IPS-NIHi7 (cell line): Measurements from ENCODE around the gene LTB.
"Not testable (repeated sequence)": the region's sequence is repeated elsewhere in the genome, so short reads cannot be mapped to it uniquely, and the experiment has no call there.

Experiments
- DNase-seq: peaks from one replicate; pipeline ENCODE4 v3.0.0; 2012; ENCODE audit warnings: mixed read lengths; ENCODE audit errors: extremely low spot score

Gene LTB

GRCh38 chr6:31609519-31610406 lies 27.5 kb upstream of the LTB start:
- DNase-seq, result no peak

GRCh38 chr6:31607317-31607716 lies 25.1 kb upstream of the LTB start:
- no peak for DNase-seq

- no peak for DNase-seq
Observed at GRCh38 chr6:31597006-31597405, 14.8 kb upstream of the LTB start.

- no peak for DNase-seq
Observed at GRCh38 chr6:31592396-31592771, 10.2 kb upstream of the LTB start.

GRCh38 chr6:31590691-31591090 lies 8.5 kb upstream of the LTB start:
- not testable (repeated sequence) for DNase-seq

GRCh38 chr6:31588871-31589650 lies 6.8 kb upstream of the LTB start:
- no peak for DNase-seq

- no peak for DNase-seq
Observed at GRCh38 chr6:31587791-31588777, 5.9 kb upstream of the LTB start.

- no peak for DNase-seq
Observed at GRCh38 chr6:31586599-31587281, 4.5 kb upstream of the LTB start.

GRCh38 chr6:31586008-31586407 lies 3.8 kb upstream of the LTB start, which contains the start of gene LST1:
Gene LST1 (plus strand): TSS chr6:31586277. CDS start chr6:31587300, 1,023 bp downstream.
- no peak for DNase-seq

- peak; percentile 70 for DNase-seq
Observed at GRCh38 chr6:31585491-31585890, 3.3 kb upstream of the LTB start.

- DNase-seq, result no peak
Observed at GRCh38 chr6:31581434-31582229, 592 bp downstream of the LTB start.

GRCh38 chr6:31580807-31581433 lies 1.3 kb downstream of the LTB start:
- DNase-seq, result peak; percentile 91

- DNase-seq, result no peak
Observed at GRCh38 chr6:31580438-31580740, 1.8 kb downstream of the LTB start.

GRCh38 chr6:31579546-31580437 lies 2.4 kb downstream of the LTB start:
- DNase-seq, result no peak

GRCh38 chr6:31579119-31579505 lies 3.1 kb downstream of the LTB start:
- no peak for DNase-seq

GRCh38 chr6:31578184-31579118 lies 3.8 kb downstream of the LTB start:
- peak; percentile 67 for DNase-seq

- DNase-seq, result no peak
Observed at GRCh38 chr6:31577579-31577966, 4.7 kb downstream of the LTB start.
